Keratinocyte (primary cell): ENCODE measurements around the gene GRM7.

ENCODE experiments used
- CTCF ChIP-seq, 3 experiments: IDR thresholded peaks in 1 of 3; conservative IDR thresholded peaks in 1 of 3; optimal IDR thresholded peaks in 1 of 3; 2 replicates in 2 of 3; 3 replicates in 1 of 3; pipeline versions ENCODE3 to v1.5.1; 2011; ENCODE audit warnings: low read length in 3 of 3, mild to moderate bottlenecking in 3 of 3, moderate library complexity in 2 of 3, control low read depth in 1 of 3, inconsistent platforms in 1 of 3; ENCODE audit not compliant: insufficient read depth in 2 of 3; ENCODE audit errors: extremely low read depth in 1 of 3
- EZH2 ChIP-seq: IDR thresholded peaks from one replicate; pipeline ENCODE4 v1.6.1; 2012; ENCODE audit warnings: inconsistent platforms, mild to moderate bottlenecking, low read length, moderate library complexity

- no peak for TF ChIP-seq CTCF (optimal IDR thresholded peaks at IDR 0.05 in 1 of 3, IDR thresholded peaks at IDR 0.05 in 1 of 3, conservative IDR thresholded peaks at IDR 0.05 in 1 of 3; ENCODE audit: extremely low read depth in 1 of 3, insufficient read depth in 2 of 3, low read length in 3 of 3)
- no peak for TF ChIP-seq EZH2
Measured at GRCh38 chr3:7272203-7272602, 411.3 kb downstream of the GRM7 start.
